ENCODE data around the gene SLC22A31.

Gene SLC22A31

GRCh38 chr16:89156740-89157645 is 43.3 kb downstream of the SLC22A31 start:
- no peaks in the 10 kb centered on the region for H3K9me2 ChIP-seq (replicated peaks; ENCODE audit: insufficient read depth, low read length)
- peaks cover 5% of the 10 kb centered on the region for H3F3A ChIP-seq (ENCODE audit: insufficient read depth)
- no peak for TF ChIP-seq EZH2phosphoT487 (conservative IDR thresholded peaks at IDR 0.05; ENCODE audit: low read length)
- TF ChIP-seq CTCF (IDR thresholded peaks at IDR 0.05; ENCODE audit: insufficient read depth, low read length, poor library complexity, severe bottlenecking) = no peak
- no peaks in the 10 kb centered on the region for H3K36me3 ChIP-seq (ENCODE audit: low read length)
- H2AFZ ChIP-seq (ENCODE audit: low read depth, low read length, severe bottlenecking) = no peak overlapping the region
- H3K9me3 ChIP-seq (ENCODE audit: insufficient read depth, low read length) = peaks cover 5% of the 10 kb centered on the region; the same call in 1 of the 2 replicates
- H3K4me2 ChIP-seq (ENCODE audit: low read depth, low read length, poor library complexity, severe bottlenecking) = no peak overlapping the region
- no peaks in the 10 kb centered on the region for H3K79me2 ChIP-seq (ENCODE audit: insufficient read depth, low read length)
- H3K9ac ChIP-seq (ENCODE audit: low read length) = no peak overlapping the region
- no peak overlapping the region for H3K27ac ChIP-seq (ENCODE audit: low read depth, low read length)
- no peaks in the 10 kb centered on the region for H3K27me3 ChIP-seq (ENCODE audit: low read length)
- H4K20me1 ChIP-seq (ENCODE audit: low read depth, low read length) = no peaks in the 10 kb centered on the region
- no peak overlapping the region for H3K4me3 ChIP-seq (ENCODE audit: insufficient read depth, low read length, poor library complexity, severe bottlenecking)

- Histone ChIP-seq H4K20me1 (ENCODE audit: low read depth, low read length) (no peaks in the 10 kb centered on the region), H3K9ac (ENCODE audit: low read length) (no peak overlapping the region), H3K79me2 (ENCODE audit: insufficient read depth, low read length) (no peaks in the 10 kb centered on the region), H3K36me3 (ENCODE audit: low read length) (no peaks in the 10 kb centered on the region), H3K9me2 (replicated peaks; ENCODE audit: insufficient read depth, low read length) (no peaks in the 10 kb centered on the region), H3K4me3 (ENCODE audit: insufficient read depth, low read length, poor library complexity, severe bottlenecking) (no peak overlapping the region), H2AFZ (ENCODE audit: low read depth, low read length, severe bottlenecking) (no peak overlapping the region), H3K4me2 (ENCODE audit: low read depth, low read length, poor library complexity, severe bottlenecking) (no peak overlapping the region), H3K9me3 (ENCODE audit: insufficient read depth, low read length) (peaks cover 5% of the 10 kb centered on the region; the same call in 1 of the 2 replicates), H3K27ac (ENCODE audit: low read depth, low read length) (no peak overlapping the region), H3K27me3 (ENCODE audit: low read length) (no peaks in the 10 kb centered on the region), H3F3A (ENCODE audit: insufficient read depth) (peaks cover 13% of the 10 kb centered on the region)
- TF ChIP-seq EZH2phosphoT487 (conservative IDR thresholded peaks at IDR 0.05; ENCODE audit: low read length) (no peak), CTCF (IDR thresholded peaks at IDR 0.05; ENCODE audit: insufficient read depth, low read length, poor library complexity, severe bottlenecking) (no peak)
Measured at GRCh38 chr16:89155851-89156739, 44.2 kb downstream of the SLC22A31 start.

- H4K20me1 ChIP-seq (ENCODE audit: low read depth, low read length) = no peaks in the 10 kb centered on the region
- peak overlapping the region; percentile 17; the same call in 1 of the 2 replicates for H3K9ac ChIP-seq (ENCODE audit: low read length)
- H3K4me3 ChIP-seq (ENCODE audit: insufficient read depth, low read length, poor library complexity, severe bottlenecking) = no peak overlapping the region
- no peaks in the 10 kb centered on the region for H3K79me2 ChIP-seq (ENCODE audit: insufficient read depth, low read length)
- no peaks in the 10 kb centered on the region for H3K27me3 ChIP-seq (ENCODE audit: low read length)
- no peaks in the 10 kb centered on the region for H3K9me2 ChIP-seq (replicated peaks; ENCODE audit: insufficient read depth, low read length)
- TF ChIP-seq CTCF (IDR thresholded peaks at IDR 0.05; ENCODE audit: insufficient read depth, low read length, poor library complexity, severe bottlenecking) = no peak
- TF ChIP-seq EZH2phosphoT487 (conservative IDR thresholded peaks at IDR 0.05; ENCODE audit: low read length) = no peak
- H2AFZ ChIP-seq (ENCODE audit: low read depth, low read length, severe bottlenecking) = no peak overlapping the region
- no peak overlapping the region for H3K4me2 ChIP-seq (ENCODE audit: low read depth, low read length, poor library complexity, severe bottlenecking)
- H3K9me3 ChIP-seq (ENCODE audit: insufficient read depth, low read length) = peaks cover 5% of the 10 kb centered on the region; the same call in 1 of the 2 replicates
- H3K36me3 ChIP-seq (ENCODE audit: low read length) = no peaks in the 10 kb centered on the region
- peaks cover 16% of the 10 kb centered on the region for H3F3A ChIP-seq (ENCODE audit: insufficient read depth)
- H3K27ac ChIP-seq (ENCODE audit: low read depth, low read length) = no peak overlapping the region
Measured at GRCh38 chr16:89155184-89155679, 45.1 kb downstream of the SLC22A31 start.
